Stomach smooth muscle (tissue), 2 donors: ENCODE results near the gene MNT.
A peak's percentile ranks its signal among the peaks of the same experiment; 100 is the strongest.

ENCODE experiments used
- H3K27ac ChIP-seq: one replicate; pipeline ENCODE4 v1.7.0; 2013; ENCODE audit warnings: mild to moderate bottlenecking, low read length, inconsistent platforms
- H3K27me3 ChIP-seq, 2 donors: one replicate each; pipeline ENCODE4 v1.7.0; 2013; ENCODE audit warnings: low read length in 2 of 2; ENCODE audit not compliant: insufficient read depth in 2 of 2, control insufficient read depth in 1 of 2
- H3K36me3 ChIP-seq, 2 donors: one replicate each; pipeline ENCODE4 v1.7.0; 2013; ENCODE audit warnings: low read length in 2 of 2; ENCODE audit not compliant: control insufficient read depth in 2 of 2, insufficient read depth in 2 of 2
- H3K4me1 ChIP-seq: one replicate; pipeline ENCODE4 v1.7.0; 2013; ENCODE audit warnings: low read length; ENCODE audit not compliant: control insufficient read depth, insufficient read depth
- H3K4me3 ChIP-seq, 2 donors: one replicate each; pipeline ENCODE4 v1.7.0; 2013; ENCODE audit warnings: low read length in 2 of 2
- H3K9ac ChIP-seq, 2 donors: one replicate each; pipeline ENCODE4 v1.7.0; 2013; ENCODE audit warnings: low read length in 2 of 2, mild to moderate bottlenecking in 1 of 2
- H3K9me3 ChIP-seq, 2 donors: one replicate each; pipeline ENCODE4 v1.7.0; 2013; ENCODE audit warnings: low read length in 2 of 2; ENCODE audit not compliant: control insufficient read depth in 2 of 2
- donor health status: healthy.
- donor health status: Pancreatic carcinoma.

Gene MNT

GRCh38 chr17:2343421-2343820 lies 57.4 kb downstream of the MNT start:
- no peaks in the 10 kb centered on the region for H3K27me3 ChIP-seq
- peaks cover 13% of the 10 kb centered on the region in 2 donors for H3K36me3 ChIP-seq
- H3K9ac ChIP-seq, result no peak overlapping the region
- no peaks in the 10 kb centered on the region for H3K9me3 ChIP-seq
- H3K27ac ChIP-seq, result no peak overlapping the region
- no peak overlapping the region for H3K4me3 ChIP-seq
- peaks cover 6% of the 10 kb centered on the region for H3K4me1 ChIP-seq

DNA sequence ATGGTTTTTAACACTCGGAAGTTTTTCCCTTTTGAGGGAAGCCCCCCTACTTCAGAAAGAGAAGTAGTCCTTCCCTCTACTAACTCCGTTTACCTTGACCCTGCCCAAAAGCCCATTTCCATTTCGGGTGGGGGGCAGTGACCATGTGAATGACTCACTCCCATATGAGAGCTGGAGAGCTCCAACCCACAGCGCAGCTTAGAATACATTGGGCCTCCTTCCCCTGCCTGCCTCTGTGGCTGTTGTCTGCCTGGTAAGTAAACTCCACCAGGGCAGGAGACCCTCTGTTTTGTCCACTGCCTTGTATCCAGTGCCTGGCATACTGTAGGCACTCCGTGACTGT lies 62.6 kb downstream of the MNT start:
- Histone ChIP-seq H3K27me3 (no peaks in the 10 kb centered on the region), H3K27ac (peak overlapping the region; percentile 74), H3K36me3 (peaks cover 14 to 24% of the 10 kb centered on the region in 2 donors), H3K9ac (peak overlapping the region; percentile 36 to 75), H3K4me1 (peaks cover 25% of the 10 kb centered on the region), H3K9me3 (no peaks in the 10 kb centered on the region), H3K4me3 (peak overlapping the region; percentile 62 to 93)

DNA sequence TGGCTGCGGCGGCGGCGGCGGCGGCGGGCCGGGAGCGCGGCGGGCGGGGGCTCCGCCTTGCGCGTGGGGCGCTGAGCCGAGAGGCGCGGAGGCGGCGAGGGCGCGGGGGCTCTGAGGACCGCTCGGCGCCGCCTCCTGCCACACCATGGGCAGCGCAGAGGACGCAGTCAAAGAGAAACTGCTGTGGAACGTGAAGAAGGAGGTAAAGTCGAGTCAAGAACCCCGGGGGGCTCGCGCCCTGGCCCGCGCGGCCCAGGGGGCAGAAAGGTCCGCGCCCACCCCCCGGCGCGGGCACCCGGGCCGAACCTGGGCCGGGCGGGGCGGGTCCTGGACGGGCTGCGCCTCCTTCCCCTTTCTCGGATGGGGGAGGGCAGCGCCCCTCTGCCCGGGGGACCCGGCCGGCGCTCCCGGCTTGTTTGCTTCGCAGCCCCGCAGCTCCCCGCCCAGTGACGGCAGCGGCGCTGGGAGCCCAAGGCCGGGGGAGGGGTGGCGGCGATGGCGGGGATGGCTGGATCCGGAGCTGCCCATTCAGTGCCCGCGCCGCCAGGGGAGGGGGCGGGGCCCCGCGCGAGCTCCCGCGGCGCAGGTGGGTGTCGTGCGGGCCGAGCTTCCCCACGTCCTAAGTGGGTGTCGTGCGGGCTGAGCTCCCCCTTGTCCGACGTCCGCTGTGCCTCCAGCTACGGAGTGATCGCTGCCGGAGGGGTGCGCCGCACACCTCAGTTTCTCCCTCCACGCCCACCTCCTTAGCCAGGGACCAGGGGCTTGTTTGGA lies 63.1 kb downstream of the MNT start:
- H3K9ac ChIP-seq, result peak overlapping the region; percentile 75 to 83
- H3K27ac ChIP-seq, result peak overlapping the region; percentile 74
- H3K9me3 ChIP-seq, result no peaks in the 10 kb centered on the region
- peaks cover 25% of the 10 kb centered on the region for H3K4me1 ChIP-seq
- H3K36me3 ChIP-seq, result peaks cover 16 to 28% of the 10 kb centered on the region in 2 donors
- peak overlapping the region; percentile 62 to 93 for H3K4me3 ChIP-seq
- H3K27me3 ChIP-seq, result no peaks in the 10 kb centered on the region

DNA sequence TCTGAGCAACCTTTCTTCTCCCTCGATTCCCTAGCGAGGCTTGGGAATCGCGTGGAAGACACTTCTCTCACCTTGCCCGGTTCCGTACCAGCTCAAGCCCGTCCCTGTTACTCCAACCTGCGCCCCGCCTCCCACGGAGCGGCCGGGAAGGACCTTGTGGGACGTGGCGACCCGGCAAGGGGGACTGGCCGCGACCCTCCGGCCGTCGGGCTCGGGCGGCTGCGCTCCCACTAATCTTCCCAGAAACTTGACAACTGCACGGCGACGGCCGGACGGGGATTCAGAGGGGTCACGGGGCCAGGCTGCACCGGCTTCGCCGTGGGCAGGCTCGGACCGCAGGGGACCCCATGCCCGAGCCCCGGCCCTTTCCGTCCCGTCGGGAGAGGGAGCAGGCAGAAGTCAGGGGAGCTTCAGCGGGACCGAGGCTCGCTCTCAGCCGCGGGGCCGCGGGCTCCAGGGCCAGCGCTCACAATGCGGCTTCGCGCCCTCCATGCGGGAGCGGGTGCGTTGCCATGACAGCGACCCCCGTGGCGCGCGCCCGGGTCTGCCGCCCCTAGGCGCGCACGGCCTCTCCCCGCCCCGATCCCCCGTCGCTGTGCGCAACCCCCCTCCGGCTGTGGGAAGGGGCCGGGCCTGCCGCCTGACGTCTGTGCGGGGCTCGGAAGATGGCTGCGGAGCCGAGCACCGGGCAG lies 63.9 kb downstream of the MNT start, which contains the start of gene SGSM2:
Gene SGSM2 (plus strand): TSS at position 650 of the 692 bp plus-strand sequence. CDS start 188 bp downstream, outside the sequence.
- peaks cover 19 to 30% of the 10 kb centered on the region in 2 donors for H3K36me3 ChIP-seq
- peak within 1 kb of the TSS; percentile 87 for H3K27ac ChIP-seq
- H3K4me3 ChIP-seq, result peak within 1 kb of the TSS; percentile 93 to 97
- no peaks in the 10 kb centered on the region for H3K9me3 ChIP-seq
- peak within 1 kb of the TSS; percentile 83 to 96 for H3K9ac ChIP-seq
- H3K4me1 ChIP-seq, result peaks cover 25% of the 10 kb centered on the region
- H3K27me3 ChIP-seq, result no peaks in the 10 kb centered on the region

GRCh38 chr17:2336215-2336851 lies 64.5 kb downstream of the MNT start, which contains the start of gene TSR1:
Gene TSR1, minus strand, starts transcription at chr17:2336457. Its CDS starts 30 bp downstream, at chr17:2336427.
- Histone ChIP-seq H3K36me3 (peaks cover 26 to 32% of the 10 kb centered on the region in 2 donors), H3K27me3 (no peaks in the 10 kb centered on the region), H3K9ac (peak within 1 kb of the TSS; percentile 87 to 96), H3K27ac (peak within 1 kb of the TSS; percentile 87), H3K4me1 (peaks cover 25% of the 10 kb centered on the region), H3K4me3 (peak within 1 kb of the TSS; percentile 93 to 97), H3K9me3 (no peaks in the 10 kb centered on the region)

GRCh38 chr17:2335726-2336214 lies 65.1 kb downstream of the MNT start:
- peak overlapping the region; percentile 87 for H3K27ac ChIP-seq

More at GRCh38 chr17:2335726-2336214, 65.1 kb downstream of the MNT start:
- peak overlapping the region; percentile 93 to 97 for H3K4me3 ChIP-seq
- H3K9me3 ChIP-seq, result no peaks in the 10 kb centered on the region
- H3K4me1 ChIP-seq, result peaks cover 25% of the 10 kb centered on the region
- peaks cover 32 to 38% of the 10 kb centered on the region in 2 donors for H3K36me3 ChIP-seq
- H3K9ac ChIP-seq, result peak overlapping the region; percentile 87 to 96
- no peaks in the 10 kb centered on the region for H3K27me3 ChIP-seq
